MCF 10A (cell line): ENCODE results near the gene BUD23. TPM values are rescaled to one million over a fixed set of nuclear protein-coding genes. Genes with fewer than 3 reads are reported as not detected.

ENCODE experiments used
- BruUV-seq: library from RNA; stranded (reverse); fragments of 400-500 nt; replicated peaks from 2 replicates; lab custom pipeline; 2021; lab: Mats Ljungman, UMichigan
- CTCF ChIA-PET: fragments of 300-600 bp; sonication (Branson Sonifier 250); formaldehyde crosslinking; extraction: SDS; loops from one replicate; lab custom pipeline; 2021; ENCODE audit warnings: antibody characterized with exemption, inconsistent platforms; lab: Yijun Ruan, JAX
- POLR2A ChIA-PET: fragments of 300-600, 350-650 bp; sonication (Branson Sonifier 250); formaldehyde crosslinking; extraction: SDS; loops from one replicate; lab custom pipeline; 2020; ENCODE audit warnings: antibody characterized with exemption, inconsistent platforms; lab: Yijun Ruan, JAX
- DNase-seq: peaks from one replicate; pipeline ENCODE4 v3.0.0-alpha.2; 2018; ENCODE audit not compliant: unreplicated experiment
- H3K27ac Mint-ChIP-seq: one replicate; pipeline ENCODE4 v1.8.0; 2022; ENCODE audit warnings: mild to moderate bottlenecking, low read depth, mixed read lengths; ENCODE audit not compliant: unreplicated experiment
- H3K27me3 Mint-ChIP-seq: one replicate; pipeline ENCODE4 v1.8.0; 2022; ENCODE audit warnings: mixed read lengths; ENCODE audit not compliant: insufficient read depth, unreplicated experiment
- H3K36me3 Mint-ChIP-seq: one replicate; pipeline ENCODE4 v1.8.0; 2022; ENCODE audit warnings: mild to moderate bottlenecking, moderate library complexity, mixed read lengths; ENCODE audit not compliant: insufficient read depth, unreplicated experiment
- H3K4me1 Mint-ChIP-seq: one replicate; pipeline ENCODE4 v1.8.0; 2022; ENCODE audit warnings: mixed read lengths; ENCODE audit not compliant: insufficient read depth, unreplicated experiment
- H3K4me3 Mint-ChIP-seq: one replicate; pipeline ENCODE4 v1.8.0; 2022; ENCODE audit warnings: mild to moderate bottlenecking, moderate library complexity, mixed read lengths; ENCODE audit not compliant: unreplicated experiment
- H3K9me3 Mint-ChIP-seq: one replicate; pipeline ENCODE4 v1.8.0; 2022; ENCODE audit warnings: mixed read lengths; ENCODE audit not compliant: unreplicated experiment
- CTCF ChIP-seq: fragments of 200-600 bp; IDR thresholded peaks from one replicate; pipeline ENCODE4 v1.8.0; 2022; ENCODE audit warnings: antibody characterized with exemption, mild to moderate bottlenecking; ENCODE audit not compliant: unreplicated experiment
- intact Hi-C: fragments of 100-400 bp; cut with micrococcal nuclease; formaldehyde crosslinking; loops from 2 replicates; pipeline ENCODE4 v1.14.1; 2022
- total RNA-seq: library from RNA; stranded (reverse); gene quantifications from 2 replicates; pipeline ENCODE4 v1.2.3, GENCODE V29; 2022

Gene BUD23
- total RNA-seq, 1 experiment from 2014 or later: 81.9 TPM

GRCh38 chr7:73678862-73679261 is 4.5 kb upstream of the BUD23 start:
- DNase-seq: no peak
- Mint-ChIP-seq H3K36me3 (peaks cover 10% of the 10 kb centered on the region), H3K27me3 (no peaks in the 10 kb centered on the region), H3K4me1 (peaks cover 16% of the 10 kb centered on the region), H3K27ac (no peak overlapping the region), H3K9me3 (no peaks in the 10 kb centered on the region), H3K4me3 (no peak overlapping the region)
- POLR2A ChIA-PET: no interaction called here
- CTCF ChIA-PET: interaction anchor here (0.6 to 1.9 kb wide), 2 partner anchors 47 to 72 kb away, joined by 3 to 7 read pairs; no protein-coding TSS in a partner anchor
- BruUV-seq: no TSS peak
- intact Hi-C loops: no loop called here
- no peak for TF ChIP-seq CTCF

- intact Hi-C loops: no loop called here
- ChIA-PET POLR2A (interaction anchor here (0.8 to 1.9 kb wide), 3 partner anchors 25 to 123 kb away, joined by 3 to 5 read pairs (median 5); partner anchors contain the start of gene BCL7B), CTCF (interaction anchor here (1.9 kb wide), 1 partner anchor 73 kb away, joined by 7 read pairs; no protein-coding TSS in a partner anchor)
- no peak for DNase-seq
- no TSS peak for BruUV-seq
- H3K4me1 Mint-ChIP-seq: peaks cover 18% of the 10 kb centered on the region
- no peak overlapping the region for H3K4me3 Mint-ChIP-seq
- peaks cover 15% of the 10 kb centered on the region for H3K36me3 Mint-ChIP-seq
- no peak overlapping the region for H3K27ac Mint-ChIP-seq
- H3K27me3 Mint-ChIP-seq: no peaks in the 10 kb centered on the region
- no peaks in the 10 kb centered on the region for H3K9me3 Mint-ChIP-seq
- TF ChIP-seq CTCF: no peak
Measured at GRCh38 chr7:73679709-73680108, 3.7 kb upstream of the BUD23 start.

- H3K27me3 Mint-ChIP-seq: no peaks in the 10 kb centered on the region
- POLR2A ChIA-PET: interaction anchor here (0.7 to 1.9 kb wide), 6 partner anchors 24 to 124 kb away, joined by 3 to 7 read pairs (median 5); partner anchors contain the start of gene BCL7B
- intact Hi-C loops: no loop called here
- peak overlapping the region; percentile 94 for H3K4me3 Mint-ChIP-seq
- H3K36me3 Mint-ChIP-seq: peaks cover 15% of the 10 kb centered on the region
- H3K27ac Mint-ChIP-seq: no peak overlapping the region
- H3K4me1 Mint-ChIP-seq: peaks cover 18% of the 10 kb centered on the region
- CTCF ChIA-PET: interaction anchor here (0.7 to 2.0 kb wide), 3 partner anchors 23 to 74 kb away, joined by 3 to 10 read pairs (median 4); no protein-coding TSS in a partner anchor
- no peaks in the 10 kb centered on the region for H3K9me3 Mint-ChIP-seq
- TF ChIP-seq CTCF: no peak
- no peak for DNase-seq
- no TSS peak for BruUV-seq
Measured at GRCh38 chr7:73680501-73680900, 2.9 kb upstream of the BUD23 start.

GRCh38 chr7:73681031-73681430 is 2.4 kb upstream of the BUD23 start:
- no peaks in the 10 kb centered on the region for H3K27me3 Mint-ChIP-seq

More at GRCh38 chr7:73681031-73681430, 2.4 kb upstream of the BUD23 start:
- Mint-ChIP-seq H3K36me3 (peaks cover 18% of the 10 kb centered on the region), H3K4me3 (peak overlapping the region; percentile 94), H3K9me3 (no peaks in the 10 kb centered on the region), H3K27ac (peak overlapping the region; percentile 97), H3K4me1 (peaks cover 18% of the 10 kb centered on the region)
- no peak for TF ChIP-seq CTCF
- intact Hi-C loops: no loop called here
- ChIA-PET POLR2A (interaction anchor here (0.6 to 1.9 kb wide), 6 partner anchors 26 to 175 kb away, joined by 3 to 7 read pairs (median 5); partner anchors contain the start of gene BCL7B), CTCF (interaction anchor here (0.7 to 2.0 kb wide), 3 partner anchors 23 to 74 kb away, joined by 3 to 10 read pairs (median 4); no protein-coding TSS in a partner anchor)
- no TSS peak for BruUV-seq
- peak; percentile 41 for DNase-seq
